A549 (cell line): ENCODE data around the gene YKT6. TPM values are rescaled to one million over a fixed set of nuclear protein-coding genes. Genes with fewer than 3 reads are reported as not detected.

ENCODE experiments used
- ATAC-seq, 2 experiments: fragments of 200-7000 bp in 1 of 2; fragments of >200 bp in 1 of 2; cut with Nextera tagmentation in 1 of 2; cut with Tn5 transposase in 1 of 2; 3 replicates each; pipeline versions ENCODE4 v1.8.0 to v1.9.1; 2018 to 2020; ENCODE audit warnings: mild to moderate bottlenecking in 1 of 2, moderate library complexity in 1 of 2
- CTCF ChIA-PET: fragments of 300-600 bp; sonication (Branson Sonifier 250); formaldehyde crosslinking; extraction: SDS; loops from one replicate; lab custom pipeline; 2021; ENCODE audit warnings: antibody characterized with exemption, inconsistent platforms; lab: Yijun Ruan, JAX
- POLR2A ChIA-PET: fragments of 350-600 bp; formaldehyde crosslinking; extraction: SDS; loops from one replicate; lab custom pipeline; 2021; ENCODE audit warnings: antibody characterized with exemption, inconsistent platforms; lab: Yijun Ruan, JAX
- DNase-seq, 2 experiments: peaks; one replicate each; pipeline versions ENCODE4 v3.0.0 to v3.0.0-alpha.2; 2011 to 2016; ENCODE audit warnings: low read depth in 1 of 2, low spot score in 1 of 2
- FAIRE-seq: peaks from 2 replicates; lab custom pipeline; 2011; peaks lifted over from hg19 to GRCh38; lab: Jason Lieb, UNC
- H3K27ac ChIP-seq, 2 experiments: fragments of >200 bp; sonication (Bioruptor Twin); formaldehyde crosslinking; 3 replicates each; pipeline ENCODE4 v1.5.1; 2016 to 2017
- H3K4me1 ChIP-seq: fragments of >200 bp; sonication (Bioruptor Twin); formaldehyde crosslinking; 3 replicates; pipeline ENCODE4 v1.6.1; 2016
- H3K4me2 ChIP-seq: fragments of >200 bp; sonication (Bioruptor Twin); formaldehyde crosslinking; 3 replicates; pipeline ENCODE4 v1.6.1; 2016
- H3K4me3 ChIP-seq: fragments of >200 bp; sonication (Bioruptor Twin); formaldehyde crosslinking; 3 replicates; pipeline ENCODE4 v1.5.1; 2016
- H3K9me3 ChIP-seq: fragments of >200 bp; sonication (Bioruptor Twin); formaldehyde crosslinking; 3 replicates; pipeline ENCODE4 v1.6.1; 2016
- EHF ChIP-seq: fragments of 250-450 bp; sonication (Bioruptor Pico); IDR thresholded peaks from 2 replicates; pipeline ENCODE4 v1.5.0; 2020; ENCODE audit warnings: mild to moderate bottlenecking
- EHMT2 ChIP-seq: fragments of 200-600 bp; sonication (generic); IDR thresholded peaks from 2 replicates; pipeline ENCODE4 v1.6.1; 2016; ENCODE audit warnings: antibody characterized with exemption, low read depth, mild to moderate bottlenecking, moderate library complexity
- GATA3 ChIP-seq: IDR thresholded peaks from 2 replicates; pipeline ENCODE4 v1.6.1; 2012; ENCODE audit warnings: borderline replicate concordance
- HDAC2 ChIP-seq: fragments of 200-600 bp; sonication (generic); IDR thresholded peaks from 2 replicates; pipeline ENCODE4 v1.6.1; 2016
- HEYL ChIP-seq: fragments of 250-450 bp; sonication (Bioruptor Pico); IDR thresholded peaks from 2 replicates; pipeline ENCODE4 v1.8.0; 2021; ENCODE audit warnings: mild to moderate bottlenecking, moderate library complexity
- KDM1A ChIP-seq: fragments of 200-600 bp; sonication (generic); IDR thresholded peaks from 2 replicates; pipeline ENCODE4 v1.6.1; 2016; ENCODE audit warnings: low read depth, mild to moderate bottlenecking
- KDM5A ChIP-seq: fragments of 200-600 bp; sonication (generic); IDR thresholded peaks from 2 replicates; pipeline ENCODE4 v1.6.1; 2016; ENCODE audit warnings: antibody characterized with exemption, mild to moderate bottlenecking
- MYC ChIP-seq: IDR thresholded peaks from 2 replicates; pipeline ENCODE4 v1.6.1; 2012; ENCODE audit warnings: mild to moderate bottlenecking, inconsistent platforms, low read length, improper control_type of control experiment, borderline replicate concordance
- NFE2L2 ChIP-seq: fragments of 150-350 bp; conservative IDR thresholded peaks from 2 replicates; pipeline ENCODE4 v1.6.1; 2014; ENCODE audit warnings: low read length
- NPAS2 ChIP-seq: fragments of 250-450 bp; sonication (Bioruptor Pico); IDR thresholded peaks from 2 replicates; pipeline ENCODE4 v1.8.0; 2022; ENCODE audit warnings: mild to moderate bottlenecking, moderate library complexity, borderline replicate concordance
- RARB ChIP-seq: fragments of 250-450 bp; sonication (Bioruptor Pico); IDR thresholded peaks from 2 replicates; pipeline ENCODE4 v1.8.0; 2021; ENCODE audit warnings: mild to moderate bottlenecking, moderate library complexity
- SMC3 ChIP-seq: fragments of >200 bp; sonication (Bioruptor Twin); formaldehyde crosslinking; IDR thresholded peaks from 3 replicates; pipeline ENCODE4 v1.6.1; 2018; ENCODE audit warnings: inconsistent platforms
- ZC3H11A ChIP-seq: fragments of 450-650 bp; IDR thresholded peaks from 2 replicates; pipeline ENCODE4 v1.6.1; 2014; ENCODE audit warnings: antibody characterized with exemption, mild to moderate bottlenecking
- ZFP36 ChIP-seq: fragments of 450-650 bp; IDR thresholded peaks from 2 replicates; pipeline ENCODE4 v1.6.1; 2014; ENCODE audit warnings: borderline replicate concordance; ENCODE audit not compliant: partially characterized antibody
- WGBS: methylation state at CpG from one replicate; pipeline ENCODE4 v1.1.6; 2017; ENCODE audit errors: missing lambda C conversion rate; 5-methylcytosine and 5-hydroxymethylcytosine counted together
- polyA plus RNA-seq, 4 experiments: library from polyadenylated mRNA; depleted of rRNA in 3 of 4; stranded (reverse); fragments of >200 nt; fragmentation: RNase III in 1 of 4; extraction: RNeasy Plus Mini Kit Qiagen cat#74134 plus additional on column Dnase treatment in 1 of 4; gene quantifications; 2 replicates in 3 of 4; 3 replicates in 1 of 4; pipeline ENCODE4 v1.2.3, GENCODE V29; 2011 to 2017
- TF ChIP-seq, protein P1 (sequence below): fragments of 200-600 bp; sonication (generic); IDR thresholded peaks from 2 replicates; pipeline ENCODE4 v1.6.1; 2016; ENCODE audit warnings: antibody characterized with exemption, mild to moderate bottlenecking, moderate library complexity
- TF ChIP-seq, protein P2 (sequence below): fragments of >200 bp; sonication (Bioruptor Twin); formaldehyde crosslinking; IDR thresholded peaks from 3 replicates; pipeline ENCODE4 v1.5.1; 2016
- TF ChIP-seq, protein P3 (sequence below): fragments of 250-450 bp; sonication (Bioruptor Pico); IDR thresholded peaks from 2 replicates; pipeline ENCODE4 v1.5.0; 2021; ENCODE audit warnings: mild to moderate bottlenecking, moderate library complexity, borderline replicate concordance

The YKT6 gene
- polyA plus RNA-seq, 2 of the 4 experiments (the other 2 are of a cell fraction): 113 to 130 TPM

DNA sequence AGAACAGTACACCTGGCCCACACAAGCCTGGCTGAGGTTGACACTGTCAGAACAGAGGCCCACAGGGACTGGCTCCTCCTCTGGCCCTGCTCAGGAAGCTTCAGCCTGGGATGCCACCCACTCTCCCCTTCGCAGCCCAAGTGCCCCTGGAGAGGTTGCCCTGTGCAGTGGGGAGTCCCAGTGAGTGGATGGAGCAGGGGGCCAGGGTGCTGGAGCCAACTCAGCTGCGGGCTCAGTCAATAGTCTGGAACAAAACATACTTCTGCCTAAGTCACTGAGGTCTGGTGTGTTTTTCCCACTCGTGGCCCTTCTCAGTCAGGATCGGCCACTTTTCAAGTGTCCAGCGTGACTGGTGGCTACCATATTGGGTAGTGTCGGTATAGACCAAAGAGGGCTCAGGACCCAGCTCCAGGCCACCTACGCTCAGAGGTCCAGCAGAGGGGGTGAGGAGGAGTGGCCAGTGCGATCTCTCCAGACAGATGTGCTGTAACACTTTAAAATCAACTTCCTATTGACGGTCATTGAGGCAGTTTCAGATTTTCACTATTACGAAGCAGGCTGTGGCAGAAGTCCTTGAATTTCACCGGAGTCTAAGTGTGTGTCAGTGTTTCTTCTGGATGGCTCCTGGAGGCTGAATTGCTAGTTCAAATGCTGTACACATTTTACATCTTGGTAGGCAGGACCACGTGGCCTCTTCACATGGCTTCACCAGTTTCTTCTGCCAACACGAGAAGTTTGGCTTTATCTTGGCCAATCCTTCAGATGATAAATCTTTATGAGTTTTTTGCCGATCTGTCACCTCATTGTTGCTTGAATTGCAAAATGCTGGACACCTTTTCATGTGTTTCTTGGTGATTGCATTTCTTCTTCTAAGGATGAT, 10.5 kb upstream of the YKT6 start:
- TF ChIP-seq HDAC2 (no peak), KDM1A (no peak), HEYL (CRISPR knock-in tag) (no peak), GATA3 (no peak), NPAS2 (CRISPR knock-in tag) (no peak), ZFP36 (no peak), NFE2L2 (no peak), RARB (CRISPR knock-in tag) (no peak), EHMT2 (no peak), KDM5A (no peak), EHF (no peak), ZC3H11A (no peak), MYC (no peak)
- TF ChIP-seq, protein P1, sequence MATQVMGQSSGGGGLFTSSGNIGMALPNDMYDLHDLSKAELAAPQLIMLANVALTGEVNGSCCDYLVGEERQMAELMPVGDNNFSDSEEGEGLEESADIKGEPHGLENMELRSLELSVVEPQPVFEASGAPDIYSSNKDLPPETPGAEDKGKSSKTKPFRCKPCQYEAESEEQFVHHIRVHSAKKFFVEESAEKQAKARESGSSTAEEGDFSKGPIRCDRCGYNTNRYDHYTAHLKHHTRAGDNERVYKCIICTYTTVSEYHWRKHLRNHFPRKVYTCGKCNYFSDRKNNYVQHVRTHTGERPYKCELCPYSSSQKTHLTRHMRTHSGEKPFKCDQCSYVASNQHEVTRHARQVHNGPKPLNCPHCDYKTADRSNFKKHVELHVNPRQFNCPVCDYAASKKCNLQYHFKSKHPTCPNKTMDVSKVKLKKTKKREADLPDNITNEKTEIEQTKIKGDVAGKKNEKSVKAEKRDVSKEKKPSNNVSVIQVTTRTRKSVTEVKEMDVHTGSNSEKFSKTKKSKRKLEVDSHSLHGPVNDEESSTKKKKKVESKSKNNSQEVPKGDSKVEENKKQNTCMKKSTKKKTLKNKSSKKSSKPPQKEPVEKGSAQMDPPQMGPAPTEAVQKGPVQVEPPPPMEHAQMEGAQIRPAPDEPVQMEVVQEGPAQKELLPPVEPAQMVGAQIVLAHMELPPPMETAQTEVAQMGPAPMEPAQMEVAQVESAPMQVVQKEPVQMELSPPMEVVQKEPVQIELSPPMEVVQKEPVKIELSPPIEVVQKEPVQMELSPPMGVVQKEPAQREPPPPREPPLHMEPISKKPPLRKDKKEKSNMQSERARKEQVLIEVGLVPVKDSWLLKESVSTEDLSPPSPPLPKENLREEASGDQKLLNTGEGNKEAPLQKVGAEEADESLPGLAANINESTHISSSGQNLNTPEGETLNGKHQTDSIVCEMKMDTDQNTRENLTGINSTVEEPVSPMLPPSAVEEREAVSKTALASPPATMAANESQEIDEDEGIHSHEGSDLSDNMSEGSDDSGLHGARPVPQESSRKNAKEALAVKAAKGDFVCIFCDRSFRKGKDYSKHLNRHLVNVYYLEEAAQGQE: no peak
- TF ChIP-seq, protein P2, sequence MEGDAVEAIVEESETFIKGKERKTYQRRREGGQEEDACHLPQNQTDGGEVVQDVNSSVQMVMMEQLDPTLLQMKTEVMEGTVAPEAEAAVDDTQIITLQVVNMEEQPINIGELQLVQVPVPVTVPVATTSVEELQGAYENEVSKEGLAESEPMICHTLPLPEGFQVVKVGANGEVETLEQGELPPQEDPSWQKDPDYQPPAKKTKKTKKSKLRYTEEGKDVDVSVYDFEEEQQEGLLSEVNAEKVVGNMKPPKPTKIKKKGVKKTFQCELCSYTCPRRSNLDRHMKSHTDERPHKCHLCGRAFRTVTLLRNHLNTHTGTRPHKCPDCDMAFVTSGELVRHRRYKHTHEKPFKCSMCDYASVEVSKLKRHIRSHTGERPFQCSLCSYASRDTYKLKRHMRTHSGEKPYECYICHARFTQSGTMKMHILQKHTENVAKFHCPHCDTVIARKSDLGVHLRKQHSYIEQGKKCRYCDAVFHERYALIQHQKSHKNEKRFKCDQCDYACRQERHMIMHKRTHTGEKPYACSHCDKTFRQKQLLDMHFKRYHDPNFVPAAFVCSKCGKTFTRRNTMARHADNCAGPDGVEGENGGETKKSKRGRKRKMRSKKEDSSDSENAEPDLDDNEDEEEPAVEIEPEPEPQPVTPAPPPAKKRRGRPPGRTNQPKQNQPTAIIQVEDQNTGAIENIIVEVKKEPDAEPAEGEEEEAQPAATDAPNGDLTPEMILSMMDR: no peak
- TF ChIP-seq, protein P3, sequence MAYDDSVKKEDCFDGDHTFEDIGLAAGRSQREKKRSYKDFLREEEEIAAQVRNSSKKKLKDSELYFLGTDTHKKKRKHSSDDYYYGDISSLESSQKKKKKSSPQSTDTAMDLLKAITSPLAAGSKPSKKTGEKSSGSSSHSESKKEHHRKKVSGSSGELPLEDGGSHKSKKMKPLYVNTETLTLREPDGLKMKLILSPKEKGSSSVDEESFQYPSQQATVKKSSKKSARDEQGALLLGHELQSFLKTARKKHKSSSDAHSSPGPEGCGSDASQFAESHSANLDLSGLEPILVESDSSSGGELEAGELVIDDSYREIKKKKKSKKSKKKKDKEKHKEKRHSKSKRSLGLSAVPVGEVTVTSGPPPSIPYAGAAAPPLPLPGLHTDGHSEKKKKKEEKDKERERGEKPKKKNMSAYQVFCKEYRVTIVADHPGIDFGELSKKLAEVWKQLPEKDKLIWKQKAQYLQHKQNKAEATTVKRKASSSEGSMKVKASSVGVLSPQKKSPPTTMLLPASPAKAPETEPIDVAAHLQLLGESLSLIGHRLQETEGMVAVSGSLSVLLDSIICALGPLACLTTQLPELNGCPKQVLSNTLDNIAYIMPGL: no peak
- FAIRE-seq (peak; percentile 68), ATAC-seq (no peak), DNase-seq (no peak)
- no peaks in the 10 kb centered on the region for H3K9me3 ChIP-seq
- H3K4me3 ChIP-seq: no peak overlapping the region
- ChIA-PET POLR2A (no interaction called here), CTCF (interaction anchor here (1.3 kb wide), 1 partner anchor 59 kb away, joined by 4 read pairs; no protein-coding TSS in a partner anchor)
- no peak overlapping the region for H3K4me2 ChIP-seq
- H3K4me1 ChIP-seq: peaks cover 9% of the 10 kb centered on the region
- no peak overlapping the region for H3K27ac ChIP-seq
- WGBS: 72% methylated on average over 14 of the region's 14 CpGs

DNA sequence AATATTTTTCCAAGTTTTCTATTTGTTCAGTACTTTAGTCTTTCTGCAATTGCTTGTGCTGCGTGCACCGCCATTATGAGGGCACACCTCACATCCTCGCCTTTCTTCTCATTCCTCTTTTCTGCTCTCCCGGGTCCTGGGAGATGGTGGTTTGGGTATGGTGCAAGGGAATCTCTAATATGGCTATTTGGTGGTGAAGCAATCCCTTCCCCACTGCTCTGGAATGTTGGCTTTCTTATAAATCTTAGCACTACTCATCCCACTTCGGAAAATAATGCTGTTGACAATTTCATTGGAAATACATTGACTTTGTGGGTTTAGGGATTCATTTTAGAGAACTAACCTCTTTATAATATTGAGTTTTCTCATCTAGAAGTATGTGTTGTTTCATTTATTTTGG, 9.6 kb upstream of the YKT6 start:
- WGBS: 69% methylated on average over 5 of the region's 5 CpGs
- ChIA-PET POLR2A (no interaction called here), CTCF (interaction anchor here (0.9 kb wide), 1 partner anchor 80 kb away, joined by 3 read pairs; no protein-coding TSS in a partner anchor)
- Histone ChIP-seq H3K4me1 (peaks cover 3% of the 10 kb centered on the region; the same call in 1 of the 3 replicates), H3K27ac (no peak overlapping the region), H3K4me3 (no peak overlapping the region), H3K4me2 (no peak overlapping the region), H3K9me3 (no peaks in the 10 kb centered on the region)
- DNase-seq (no peak), ATAC-seq (no peak), FAIRE-seq (no peak)
- no peak for TF ChIP-seq SMC3
